ENCODE measurements around the gene BDP1. TPM values are rescaled to one million over a fixed set of nuclear protein-coding genes. Genes with fewer than 3 reads are reported as not detected.
"Not testable (repeated sequence)": the region's sequence is repeated elsewhere in the genome, so short reads cannot be mapped to it uniquely, and the experiment has no call there.

BDP1 gene
- total RNA-seq, 2 experiments from 2014 or later = 26.7 to 28.1 TPM

- Mint-ChIP-seq H3K36me3 (peaks cover 50% of the 10 kb centered on the region), H3K27ac (peak overlapping the region; percentile 95), H3K4me3 (peak overlapping the region; percentile 50), H3K9me3 (no peaks in the 10 kb centered on the region), H3K4me1 (peaks cover 35% of the 10 kb centered on the region), H3K27me3 (no peaks in the 10 kb centered on the region)
- DNase-seq = peak; percentile 81
Measured at GRCh38 chr5:71601222-71602026, 146.0 kb downstream of the BDP1 start.

- DNase-seq, H3K4me1 Mint-ChIP-seq, H3K4me3 Mint-ChIP-seq, H3K27me3 Mint-ChIP-seq, H3K27ac Mint-ChIP-seq, H3K9me3 Mint-ChIP-seq: not testable (repeated sequence)
- peaks cover 29% of the 10 kb centered on the region for H3K36me3 Mint-ChIP-seq
Measured at GRCh38 chr5:71609916-71610315, 154.5 kb downstream of the BDP1 start.

- Mint-ChIP-seq H3K4me1 (peaks cover 18% of the 10 kb centered on the region), H3K36me3 (peaks cover 42% of the 10 kb centered on the region), H3K27ac (no peak overlapping the region), H3K4me3 (no peak overlapping the region), H3K27me3 (no peaks in the 10 kb centered on the region), H3K9me3 (no peaks in the 10 kb centered on the region)
- DNase-seq = no peak
Measured at GRCh38 chr5:71615809-71616208, 160.4 kb downstream of the BDP1 start.

Other genes starting within 250 kb of the BDP1 start
- 10 to 100 TPM; 72.6 to 74.7 TPM for gene MCCC2, start 131.7 kb downstream of the BDP1 start, total RNA-seq

Measured in activated naive CD8-positive, alpha-beta T cell treated with anti-CD3 and anti-CD28 coated beads for 36 hours (primary cell).